ENCODE measurements around the gene NDUFB6.
A peak's percentile ranks its signal among the peaks of the same experiment; 100 is the strongest.

DNA sequence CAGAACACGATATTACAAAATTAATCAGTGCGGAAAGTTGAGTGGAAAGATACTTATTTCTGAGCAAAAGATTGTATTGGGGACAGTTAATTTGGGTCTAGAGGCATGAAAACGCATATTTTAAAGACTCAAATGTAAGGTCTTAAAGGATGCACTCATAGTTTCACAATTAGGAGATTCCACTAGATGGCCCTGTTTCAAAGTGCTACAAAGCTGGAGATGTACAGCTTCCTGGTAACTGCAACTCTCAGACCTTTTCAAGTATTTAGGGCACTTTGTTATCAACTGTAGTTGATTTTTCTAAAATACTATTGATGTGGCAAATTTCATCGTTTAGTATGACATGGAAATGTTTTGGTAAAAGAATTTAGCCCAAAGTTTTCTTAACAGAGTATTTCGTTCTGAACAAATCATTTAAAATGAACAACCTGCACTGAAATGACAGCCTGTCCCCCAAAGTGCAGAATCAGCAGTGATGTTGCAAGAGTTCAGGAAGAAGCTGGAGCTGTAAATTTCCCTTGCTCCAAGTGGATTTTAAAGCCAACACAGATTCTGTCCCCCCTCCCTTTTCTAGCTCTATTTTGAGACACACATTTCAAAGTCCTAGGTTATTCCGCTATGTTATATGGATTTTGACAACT is 16.2 kb upstream of the NDUFB6 start:
- TF ChIP-seq CTCF (IDR thresholded peaks at IDR 0.05) = peak; percentile 88
- TF ChIP-seq ZFX (IDR thresholded peaks at IDR 0.05; ENCODE audit: borderline replicate concordance) = no peak
